GM18520 (cell line): ENCODE data around the gene MBOAT2.
"Not testable (repeated sequence)": the region's sequence is repeated elsewhere in the genome, so short reads cannot be mapped to it uniquely, and the experiment has no call there.

Source experiments
- ATAC-seq: cut with Tn5 transposase; IDR thresholded peaks from one replicate; pipeline ENCODE4 v1.9.1; 2021; ENCODE audit not compliant: unreplicated experiment

MBOAT2 gene

GRCh38 chr2:8993196-8993901 is 10.1 kb downstream of the MBOAT2 start:
- ATAC-seq, result no peak

GRCh38 chr2:8992643-8993042 is 10.8 kb downstream of the MBOAT2 start:
- no peak for ATAC-seq

GRCh38 chr2:8989536-8990079 is 13.9 kb downstream of the MBOAT2 start:
- no peak for ATAC-seq

GRCh38 chr2:8987410-8987809 is 16.1 kb downstream of the MBOAT2 start:
- no peak for ATAC-seq

GRCh38 chr2:8986327-8986976 is 17.0 kb downstream of the MBOAT2 start:
- ATAC-seq, result no peak

GRCh38 chr2:8985561-8986326 is 17.7 kb downstream of the MBOAT2 start:
- no peak for ATAC-seq

GRCh38 chr2:8984855-8985254 is 18.6 kb downstream of the MBOAT2 start:
- ATAC-seq, result no peak

- no peak for ATAC-seq
Measured at GRCh38 chr2:8984157-8984556, 19.3 kb downstream of the MBOAT2 start.

GRCh38 chr2:8983571-8983970 is 19.9 kb downstream of the MBOAT2 start:
- ATAC-seq, result no peak

GRCh38 chr2:8981876-8982275 is 21.6 kb downstream of the MBOAT2 start:
- no peak for ATAC-seq

- ATAC-seq, result no peak
Measured at GRCh38 chr2:8980096-8980495, 23.4 kb downstream of the MBOAT2 start.

GRCh38 chr2:8977758-8978157 is 25.7 kb downstream of the MBOAT2 start:
- no peak for ATAC-seq

GRCh38 chr2:8976442-8977259 is 26.8 kb downstream of the MBOAT2 start:
- ATAC-seq, result no peak

GRCh38 chr2:8974016-8974415 is 29.5 kb downstream of the MBOAT2 start:
- ATAC-seq, result no peak

- ATAC-seq, result not testable (repeated sequence)
Measured at GRCh38 chr2:8973017-8973416, 30.5 kb downstream of the MBOAT2 start.

- ATAC-seq, result not testable (repeated sequence)
Measured at GRCh38 chr2:8972535-8972934, 30.9 kb downstream of the MBOAT2 start.

GRCh38 chr2:8969348-8969747 is 34.1 kb downstream of the MBOAT2 start:
- ATAC-seq, result not testable (repeated sequence)

- no peak for ATAC-seq
Measured at GRCh38 chr2:8966123-8966908, 37.2 kb downstream of the MBOAT2 start.

GRCh38 chr2:8965216-8965969 is 38.1 kb downstream of the MBOAT2 start:
- no peak for ATAC-seq
